Measurements from ENCODE around the gene SAMD4B.
"Not testable (repeated sequence)": the region's sequence is repeated elsewhere in the genome, so short reads cannot be mapped to it uniquely, and the experiment has no call there.

SAMD4B gene

GRCh38 chr19:39370735-39371134 lies 28.5 kb downstream of the SAMD4B start:
- no peak for DNase-seq

- DNase-seq, result no peak
These were observed 30.0 kb downstream of the SAMD4B start for GRCh38 chr19:39372047-39372802.

- DNase-seq, result no peak
These were observed 30.7 kb downstream of the SAMD4B start for GRCh38 chr19:39372941-39373340.

- DNase-seq, result no peak
These were observed 33.7 kb downstream of the SAMD4B start for GRCh38 chr19:39375929-39376328.

DNA sequence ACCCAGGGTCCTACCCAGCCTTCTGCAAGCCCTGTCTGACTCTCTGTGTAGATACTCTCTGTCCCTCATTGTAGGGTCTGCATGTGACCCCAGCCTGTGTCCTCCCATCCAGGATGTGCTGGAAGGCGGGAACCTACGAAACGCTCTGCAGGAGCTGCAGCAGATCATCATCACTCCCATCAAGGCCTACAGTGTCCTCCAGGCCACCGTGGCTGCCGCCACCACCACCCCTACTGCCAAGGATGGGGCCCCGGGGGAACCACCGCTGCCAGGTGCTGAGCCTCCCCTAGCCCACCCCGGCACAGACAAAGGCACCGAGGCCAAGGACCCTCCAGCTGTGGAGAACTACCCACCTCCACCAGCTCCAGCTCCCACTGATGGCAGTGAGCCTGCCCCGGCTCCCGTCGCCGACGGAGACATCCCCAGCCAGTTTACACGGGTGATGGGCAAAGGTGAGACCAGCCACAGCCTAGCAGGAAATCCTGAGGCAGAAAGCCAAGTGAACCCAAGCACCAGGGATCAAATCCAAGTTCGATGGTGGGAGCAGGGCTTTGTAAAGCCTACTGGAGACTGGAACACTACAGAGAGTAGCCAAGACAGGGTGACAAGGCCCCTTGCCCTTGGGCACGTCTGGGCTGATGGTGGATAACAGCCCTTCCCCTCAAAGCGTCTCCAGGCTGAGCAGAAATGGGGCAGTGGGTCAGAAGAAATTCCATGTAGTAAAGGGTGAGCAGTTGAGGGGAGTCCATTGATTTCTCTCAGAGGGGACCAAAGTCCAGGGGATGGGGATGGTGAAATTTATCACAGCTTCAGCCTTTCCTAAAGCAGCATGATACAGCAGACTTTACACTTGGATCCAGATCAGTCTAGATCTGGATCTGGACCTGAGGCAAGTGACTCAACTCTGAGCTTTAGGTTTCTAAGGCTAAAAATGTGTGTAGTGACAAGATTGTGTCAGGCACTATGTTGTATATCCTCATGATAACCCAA lies 35.4 kb downstream of the SAMD4B start:
- no peak for DNase-seq

- DNase-seq, result not testable (repeated sequence)
These were observed 37.1 kb downstream of the SAMD4B start for GRCh38 chr19:39379366-39379765.

DNA sequence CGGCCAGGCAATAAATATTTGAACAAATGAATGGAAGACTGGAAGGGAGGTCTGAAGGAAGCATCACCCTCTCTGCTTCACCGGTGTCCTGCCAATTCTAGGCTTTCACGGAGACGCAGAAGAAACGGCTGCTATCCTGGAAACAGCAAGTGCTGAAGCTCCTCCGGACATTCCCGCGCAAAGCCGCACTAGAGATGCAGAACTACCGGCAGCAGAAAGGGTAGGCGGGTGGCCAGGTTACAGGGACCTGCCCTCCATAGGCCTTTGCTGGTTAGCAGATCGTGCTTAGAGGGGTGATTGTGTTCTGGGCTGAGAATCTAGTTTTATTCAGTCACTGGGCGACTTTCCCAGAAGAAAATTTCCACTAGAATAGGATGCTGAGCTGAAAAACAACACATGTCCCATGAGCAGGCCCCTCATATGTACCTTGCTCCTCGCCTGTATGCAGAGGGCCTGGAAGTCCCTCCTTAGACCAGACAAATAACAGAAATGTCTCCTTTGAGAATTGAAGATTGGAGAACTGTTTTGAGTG lies 37.7 kb downstream of the SAMD4B start:
- DNase-seq, result no peak

DNA sequence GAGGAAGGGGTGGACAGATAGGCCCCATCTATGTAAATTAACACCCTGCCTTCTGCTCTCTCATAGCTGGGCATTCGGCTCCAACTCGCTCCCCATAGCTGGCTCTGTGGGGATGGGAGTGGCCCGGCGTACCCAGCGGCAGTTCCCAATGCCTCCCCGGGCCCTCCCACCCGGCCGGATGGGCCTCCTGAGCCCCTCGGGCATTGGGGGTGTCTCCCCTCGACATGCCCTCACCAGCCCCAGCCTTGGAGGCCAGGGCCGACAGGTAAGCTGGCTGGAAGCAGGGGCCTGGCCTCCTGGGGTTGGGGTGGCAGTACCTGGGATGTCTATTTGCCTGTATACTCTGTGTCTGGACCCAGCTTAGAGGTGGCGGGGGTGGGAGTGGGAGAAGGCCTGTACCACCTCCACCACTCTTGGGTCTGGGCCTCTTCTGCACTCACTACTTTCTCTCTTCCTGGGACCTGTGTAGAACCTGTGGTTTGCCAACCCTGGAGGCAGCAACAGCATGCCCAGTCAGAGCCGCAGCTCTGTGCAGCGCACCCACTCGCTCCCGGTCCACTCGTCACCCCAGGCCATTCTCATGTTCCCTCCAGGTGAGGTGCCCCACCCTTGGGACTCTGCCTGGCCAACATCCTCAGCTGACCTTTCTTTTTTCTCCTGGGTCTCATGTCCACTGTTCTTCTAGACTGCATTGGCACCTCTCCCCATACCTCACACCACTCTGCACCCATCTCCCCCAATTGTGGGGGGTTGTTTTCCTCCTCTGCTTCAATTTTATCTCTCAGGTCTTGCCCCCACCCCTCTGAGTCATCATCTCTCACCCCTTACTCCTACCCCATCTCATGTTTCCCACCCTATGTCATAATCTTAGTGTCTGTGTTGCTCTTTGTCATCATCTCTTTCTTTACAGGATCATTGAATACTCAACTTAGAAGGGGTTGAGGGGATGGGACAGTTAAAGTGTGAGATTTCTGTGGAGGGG lies 38.6 kb downstream of the SAMD4B start:
- DNase-seq, result no peak

- no peak for DNase-seq
These were observed 39.8 kb downstream of the SAMD4B start for GRCh38 chr19:39381910-39382611.

- DNase-seq, result no peak
These were observed 41.0 kb downstream of the SAMD4B start for GRCh38 chr19:39382991-39383828.

DNA sequence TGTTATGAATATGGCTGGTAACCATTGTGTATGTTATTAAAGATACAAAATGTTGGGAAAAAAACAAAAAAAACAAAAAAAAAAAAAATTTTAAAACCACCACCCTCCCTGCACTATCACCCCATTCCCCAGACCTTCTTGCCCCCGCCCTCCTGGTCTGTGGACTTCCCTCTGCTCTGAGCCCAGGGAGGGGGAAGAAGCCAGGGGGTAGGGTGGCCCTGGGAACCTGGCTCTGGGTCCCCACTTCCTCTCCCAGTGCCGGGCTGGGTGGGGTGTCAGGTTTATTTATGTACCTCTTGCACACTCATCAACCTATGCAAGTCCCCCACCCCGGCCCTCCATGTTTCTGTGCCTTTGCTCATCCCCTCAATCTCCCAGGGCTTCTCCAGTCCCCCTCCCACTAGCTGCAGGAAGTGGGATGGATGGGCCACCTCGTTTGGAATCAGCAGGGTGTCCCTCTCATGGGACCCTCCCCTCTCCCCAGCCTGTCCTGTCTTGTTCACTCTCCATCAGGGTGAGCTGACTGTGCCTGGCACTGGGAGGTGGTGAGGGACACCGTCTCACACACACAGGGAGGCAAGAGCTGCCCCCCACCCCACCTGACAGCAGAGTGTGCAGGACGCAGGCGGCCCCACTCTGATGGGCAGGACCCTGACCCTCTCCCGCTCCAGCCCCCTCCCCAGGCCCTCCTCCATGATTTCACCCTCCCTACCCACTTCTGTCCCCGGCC lies 42.8 kb downstream of the SAMD4B start:
- DNase-seq, result no peak

- no peak for DNase-seq
These were observed 43.6 kb downstream of the SAMD4B start for GRCh38 chr19:39385629-39386411.

DNA sequence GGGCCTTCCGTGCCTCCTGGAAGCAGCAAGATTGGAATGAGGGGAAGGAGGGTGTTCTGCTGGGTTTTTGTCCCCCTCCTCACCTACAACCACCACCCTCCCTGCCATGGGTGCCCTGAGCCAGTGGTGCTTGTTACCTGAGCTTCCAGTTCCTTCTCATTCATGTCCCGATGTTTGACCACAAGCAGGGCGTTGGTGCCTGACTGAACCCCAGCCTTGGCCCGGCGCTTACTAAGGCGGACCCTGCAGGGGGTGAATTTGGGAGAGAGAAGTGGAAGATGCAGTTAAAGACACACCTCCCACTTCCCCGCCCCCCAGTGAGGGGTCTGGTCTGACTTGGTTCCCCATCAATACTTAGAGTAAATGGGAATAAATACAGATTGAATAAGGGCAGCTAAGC lies 44.3 kb downstream of the SAMD4B start:
- DNase-seq, result no peak

DNA sequence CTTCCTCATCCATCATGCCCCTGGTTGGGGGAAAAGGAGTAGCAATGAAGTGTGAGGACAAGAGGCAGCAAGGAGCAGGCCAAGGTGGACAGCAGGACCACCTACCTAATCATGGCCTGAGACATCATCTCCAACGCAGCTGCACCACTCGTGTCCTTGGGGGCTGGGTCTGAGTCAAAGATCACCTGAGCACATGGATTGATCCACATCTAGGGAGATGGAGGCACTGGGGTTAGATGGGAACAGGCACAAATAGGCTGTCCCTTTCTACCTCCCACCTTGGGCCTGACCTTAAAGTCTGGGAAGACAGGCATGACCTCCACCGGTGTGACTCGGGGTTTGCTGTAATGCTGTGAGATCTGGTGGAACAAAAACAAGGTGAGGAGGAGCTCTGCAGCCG lies 46.4 kb downstream of the SAMD4B start:
- DNase-seq, result no peak

DNA sequence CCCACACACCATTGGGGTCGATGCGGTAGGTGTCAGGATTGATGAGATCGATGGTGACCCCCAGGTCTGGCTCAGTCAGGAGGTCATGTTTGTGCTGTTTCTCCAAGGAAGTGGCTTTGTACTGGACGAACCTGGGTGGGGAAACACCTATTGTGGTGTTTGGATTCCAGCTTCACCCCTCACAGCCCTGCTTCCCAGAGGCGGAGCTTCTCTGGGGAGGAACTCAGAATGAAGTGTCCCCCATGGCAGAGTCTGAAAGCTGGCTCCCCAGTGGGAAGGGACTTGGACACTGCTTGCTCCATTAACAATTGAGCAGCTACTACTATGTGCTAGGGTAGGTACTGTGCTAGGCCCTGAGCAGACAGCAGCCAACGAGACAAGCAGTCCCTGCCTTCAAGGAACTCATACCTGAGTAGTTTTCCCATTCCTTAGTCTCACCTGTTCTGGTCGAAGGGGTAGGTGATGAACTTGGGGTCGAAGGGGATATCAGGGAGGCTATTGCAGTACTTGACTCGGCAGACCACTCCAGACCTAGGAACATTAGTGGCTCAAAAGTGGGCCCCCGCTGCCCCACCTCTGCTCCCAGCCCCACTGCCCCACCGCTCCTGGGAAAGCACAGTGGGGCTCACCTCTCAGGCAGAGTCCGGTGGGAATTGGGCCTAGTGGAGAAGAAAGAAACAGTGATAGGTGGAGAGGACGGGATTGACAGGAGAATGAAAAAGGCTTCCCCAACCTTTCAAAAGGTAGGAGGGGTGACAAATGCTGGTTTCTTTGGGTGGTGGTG lies 47.6 kb downstream of the SAMD4B start:
- DNase-seq, result peak; percentile 27

DNA sequence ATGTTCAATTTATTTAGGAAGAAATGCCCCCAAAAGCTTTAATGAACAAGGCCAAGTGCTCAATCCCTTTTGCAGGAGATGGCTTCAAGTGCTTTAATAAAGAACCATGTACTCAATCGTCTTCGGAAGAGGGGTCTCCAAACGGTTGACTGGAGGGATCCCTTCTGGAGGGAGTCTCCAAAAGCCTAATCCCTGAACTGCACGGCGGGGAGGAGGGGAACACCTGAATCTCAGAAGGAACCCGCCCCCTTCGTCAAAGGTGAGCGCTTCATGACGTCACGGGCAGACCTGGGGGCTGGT lies 48.2 kb downstream of the SAMD4B start:
- no peak for DNase-seq

GRCh38 chr19:39390751-39391437 lies 48.7 kb downstream of the SAMD4B start, which contains the start of the genes MED29 and PAF1:
TSS of gene MED29 (plus strand) at chr19:39391378. CDS start at chr19:39391423, 45 bp downstream.
TSS of gene PAF1 (minus strand) at chr19:39391106. CDS start at chr19:39390864, 242 bp downstream.
- DNase-seq, result peak; percentile 100
